ENCODE measurements around the gene DPP6.

GRCh38 chr7:154425271-154425670 is 373.1 kb downstream of the DPP6 start:
- TF ChIP-seq CTCF (IDR thresholded peaks at IDR 0.05): no peak
- no peak for TF ChIP-seq POLR2AphosphoS5 (IDR thresholded peaks at IDR 0.05)
- no peak for TF ChIP-seq POLR2A (IDR thresholded peaks at IDR 0.05)
